Posterior cingulate gyrus (tissue), 11 donors: ENCODE results near the gene C1QTNF9B.

Source experiments
- DNase-seq, 10 donors: peaks; one replicate each; pipeline versions ENCODE4 v3.0.0 to v3.0.0-alpha.2; 2020 to 2021; ENCODE audit warnings: mixed read lengths in 3 of 10
- intact Hi-C: fragments of 100-400 bp; cut with DNase I; formaldehyde crosslinking; loops from one replicate; pipeline ENCODE4 v1.15.1; 2023

The C1QTNF9B gene

GRCh38 chr13:23861310-23861709 is 36.0 kb downstream of the C1QTNF9B start:
- DNase-seq, result no peak
- intact Hi-C loops, result no loop called here

GRCh38 chr13:23859904-23860303 is 37.4 kb downstream of the C1QTNF9B start:
- intact Hi-C loops, result no loop called here
- no peak for DNase-seq

- intact Hi-C loops, result no loop called here
- DNase-seq, result no peak
Observed at GRCh38 chr13:23859455-23859854, 37.8 kb downstream of the C1QTNF9B start.

DNA sequence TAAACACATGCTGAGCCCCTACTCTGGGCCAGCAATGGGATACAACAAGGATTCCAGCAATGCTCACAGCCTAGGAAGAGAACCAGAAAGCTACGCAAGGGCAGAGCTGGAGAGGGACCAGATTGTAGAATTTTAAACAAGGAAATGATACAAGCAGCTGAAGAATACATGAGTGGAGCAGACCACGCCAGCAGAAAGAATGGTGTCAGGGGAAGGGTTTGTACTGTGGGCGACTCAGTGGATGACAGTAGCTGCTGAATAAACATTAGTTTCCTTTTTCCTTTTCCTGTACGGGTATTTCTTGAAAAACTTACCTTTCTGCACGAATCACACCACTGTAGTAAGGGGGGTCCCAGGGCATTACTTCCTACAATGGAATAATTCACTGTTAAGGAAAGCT is 38.8 kb downstream of the C1QTNF9B start:
- intact Hi-C loops, result no loop called here
- DNase-seq, result no peak

DNA sequence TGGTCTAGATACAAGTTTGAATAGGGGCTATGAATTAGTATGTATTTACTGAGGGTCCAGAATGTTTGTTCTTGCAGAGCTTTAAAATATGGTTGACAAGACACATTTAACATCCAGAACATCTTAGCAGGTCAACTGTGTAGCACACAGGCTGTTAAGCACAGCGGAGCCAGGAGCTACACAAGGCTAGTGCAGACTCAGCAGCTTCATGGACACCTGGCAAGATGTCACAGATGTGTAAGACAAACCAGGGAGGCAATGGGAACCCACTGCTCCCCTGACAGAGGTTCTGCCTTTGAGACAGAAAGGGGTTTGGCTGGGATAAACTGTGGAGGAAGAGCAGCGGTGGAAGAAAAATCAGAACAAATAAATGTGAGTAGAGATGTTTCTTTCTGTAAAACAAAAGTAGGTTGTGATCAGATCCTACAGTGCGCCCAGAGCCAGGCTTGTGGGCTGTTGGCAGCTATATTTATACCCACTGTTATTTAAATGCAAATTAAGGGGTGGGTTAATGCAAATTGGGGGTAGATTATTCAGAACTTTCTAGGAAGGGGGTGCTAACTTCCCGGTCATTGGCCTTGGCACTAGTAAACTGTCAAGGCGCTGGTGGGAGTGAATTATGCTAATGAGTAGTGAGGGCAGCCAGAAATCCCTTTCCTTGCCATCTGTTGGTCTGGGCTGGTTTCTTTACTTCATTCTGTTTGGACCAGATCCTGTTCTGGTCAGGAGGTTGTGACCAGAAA is 41.1 kb downstream of the C1QTNF9B start:
- intact Hi-C loops, result no loop called here
- DNase-seq, result peak in 2 of 10 donors; percentile 5 to 77

- intact Hi-C loops, result no loop called here
- DNase-seq, result no peak
Observed at GRCh38 chr13:23855360-23855759, 41.9 kb downstream of the C1QTNF9B start.

DNA sequence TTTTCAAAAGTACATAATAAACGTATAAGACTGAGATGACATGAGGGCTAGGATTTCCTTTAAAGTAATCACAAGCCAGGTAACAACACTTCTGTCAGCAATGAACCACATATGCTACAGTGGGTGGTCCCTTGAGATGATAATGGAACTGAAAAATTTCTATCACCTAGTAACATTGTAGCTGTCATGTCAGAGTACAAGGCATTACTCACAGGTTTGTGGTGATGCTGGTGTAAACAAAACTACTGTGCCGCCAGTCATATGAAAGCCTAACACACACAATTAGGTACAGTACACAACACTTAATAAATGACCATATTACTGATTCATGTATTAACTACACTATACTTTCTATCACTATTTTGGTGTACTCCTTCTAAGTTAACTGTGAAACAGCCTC is 45.0 kb downstream of the C1QTNF9B start:
- intact Hi-C loops, result no loop called here
- DNase-seq, result no peak

DNA sequence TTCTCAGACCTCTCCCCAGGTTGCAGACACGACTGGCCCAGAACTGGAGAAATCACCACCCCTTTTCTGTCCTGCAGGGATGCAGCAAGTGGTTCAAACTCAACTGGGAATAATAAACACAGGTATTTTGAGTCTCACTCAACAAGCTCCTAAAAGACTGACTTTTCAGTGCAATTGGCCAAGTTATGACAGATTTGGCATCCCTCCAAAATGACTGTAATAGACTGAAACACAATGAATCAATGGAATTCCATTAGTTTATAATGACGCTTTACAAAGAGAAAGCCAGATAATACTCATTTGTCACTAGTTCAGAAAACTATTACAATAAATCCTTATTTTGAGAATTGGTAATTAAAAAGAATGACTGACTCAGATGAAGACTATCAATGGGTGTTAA is 46.2 kb downstream of the C1QTNF9B start:
- DNase-seq, result no peak
- intact Hi-C loops, result no loop called here

GRCh38 chr13:23850134-23850533 is 47.2 kb downstream of the C1QTNF9B start:
- intact Hi-C loops, result no loop called here

DNA sequence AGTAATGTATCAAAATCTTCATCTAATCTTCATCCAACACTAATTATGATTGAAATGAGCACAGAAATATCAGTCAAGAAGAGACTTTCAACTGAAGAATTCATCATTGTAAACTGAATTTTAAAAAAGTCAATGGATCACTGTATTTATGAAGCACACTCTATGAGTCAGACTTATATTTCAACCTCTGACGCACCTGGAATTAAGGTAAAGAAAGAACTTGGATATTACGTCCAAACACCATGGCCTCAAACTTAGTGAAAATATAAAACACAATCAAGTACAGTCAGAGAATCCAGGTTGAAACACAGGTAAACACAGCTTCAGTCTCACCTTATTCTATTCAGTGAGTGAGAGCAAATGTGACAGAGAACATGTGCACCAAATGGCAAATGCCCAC is 47.6 kb downstream of the C1QTNF9B start:
- intact Hi-C loops, result no loop called here
- DNase-seq, result no peak

More at GRCh38 chr13:23850134-23850533, 47.2 kb downstream of the C1QTNF9B start:
- DNase-seq, result no peak

GRCh38 chr13:23848646-23849141 is 48.6 kb downstream of the C1QTNF9B start:
- intact Hi-C loops, result no loop called here
- no peak for DNase-seq

- intact Hi-C loops, result no loop called here
- no peak for DNase-seq
Observed at GRCh38 chr13:23848019-23848418, 49.3 kb downstream of the C1QTNF9B start.

DNA sequence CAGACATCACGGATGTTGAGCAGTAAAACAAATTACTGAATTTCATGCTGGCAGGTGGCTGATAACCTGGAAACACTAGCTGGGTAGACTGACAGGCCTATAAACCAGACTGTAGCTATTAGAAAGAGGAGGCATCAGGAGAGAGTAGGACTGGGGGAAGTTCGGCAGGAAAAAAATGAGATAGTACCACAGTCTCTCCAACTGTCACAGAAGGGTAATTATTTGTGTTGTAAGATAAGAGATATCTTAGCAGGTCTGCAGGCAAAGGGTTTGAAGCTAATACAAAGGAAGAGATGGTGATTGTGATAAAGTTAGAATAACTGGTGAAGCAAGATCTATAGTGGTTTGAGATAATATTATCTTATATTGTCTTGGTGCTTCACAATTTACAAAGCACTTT is 49.8 kb downstream of the C1QTNF9B start:
- intact Hi-C loops, result no loop called here
- DNase-seq, result no peak

- DNase-seq, result no peak
- intact Hi-C loops, result no loop called here
Observed at GRCh38 chr13:23845105-23845725, 52.1 kb downstream of the C1QTNF9B start.

DNA sequence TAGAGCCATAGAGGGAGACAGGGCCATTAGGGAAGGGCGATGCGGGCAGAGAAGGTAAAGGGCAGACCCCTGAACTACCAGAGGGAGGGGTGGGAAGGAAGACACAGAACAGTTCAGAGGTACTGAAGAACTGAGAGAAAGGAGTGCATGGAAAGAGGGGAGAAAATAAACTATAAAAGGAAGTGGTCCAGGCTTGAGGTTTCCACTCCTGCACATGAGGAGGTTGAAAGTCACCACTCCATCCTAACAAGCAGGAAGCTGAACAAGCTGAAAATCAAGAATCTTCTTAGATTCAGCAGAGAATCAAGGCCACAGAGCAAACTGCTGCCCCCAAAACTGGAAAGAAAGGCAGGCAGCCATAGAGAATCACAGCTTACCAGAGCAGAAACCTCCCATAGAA is 53.2 kb downstream of the C1QTNF9B start:
- intact Hi-C loops, result no loop called here
- DNase-seq, result no peak

GRCh38 chr13:23843436-23843835 is 53.9 kb downstream of the C1QTNF9B start:
- intact Hi-C loops, result no loop called here
- no peak for DNase-seq

- DNase-seq, result peak in 4 of 10 donors; percentile 17 to 77 (median 53)
- intact Hi-C loops, result no loop called here
Observed at GRCh38 chr13:23842406-23842805, 54.9 kb downstream of the C1QTNF9B start.
